Stimulated activated CD4-positive, alpha-beta T cell treated with anti-CD3 and anti-CD28 coated beads, TNF-alpha, amount 100 ng/mL, for 4 hours (primary cell): ENCODE results near the gene AKIRIN2.

Experiments used
- DNase-seq, 3 experiments: peaks; one replicate each; pipeline ENCODE4 v3.0.0-alpha.2; 2020; ENCODE audit warnings: low read depth in 3 of 3

AKIRIN2 gene

DNA sequence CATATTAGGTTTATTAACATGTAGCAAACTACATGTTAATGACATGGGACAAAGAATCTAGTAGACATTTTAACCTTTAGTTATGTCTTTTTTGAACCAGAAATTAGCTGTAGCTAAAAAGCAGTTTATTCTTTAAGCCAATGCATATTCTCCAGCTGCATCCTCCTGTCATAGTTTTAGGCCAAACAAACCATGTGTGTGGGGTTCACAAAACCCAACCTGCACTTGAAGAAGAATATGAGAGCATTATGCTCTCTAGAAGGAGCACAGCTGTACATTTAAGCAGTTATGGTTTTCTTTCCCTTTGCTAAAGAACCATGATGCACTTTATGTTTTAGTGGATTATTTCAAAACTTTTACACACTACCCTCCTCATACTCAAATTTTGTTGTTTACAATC is 46.2 kb downstream of the AKIRIN2 start:
- DNase-seq = no peak

DNA sequence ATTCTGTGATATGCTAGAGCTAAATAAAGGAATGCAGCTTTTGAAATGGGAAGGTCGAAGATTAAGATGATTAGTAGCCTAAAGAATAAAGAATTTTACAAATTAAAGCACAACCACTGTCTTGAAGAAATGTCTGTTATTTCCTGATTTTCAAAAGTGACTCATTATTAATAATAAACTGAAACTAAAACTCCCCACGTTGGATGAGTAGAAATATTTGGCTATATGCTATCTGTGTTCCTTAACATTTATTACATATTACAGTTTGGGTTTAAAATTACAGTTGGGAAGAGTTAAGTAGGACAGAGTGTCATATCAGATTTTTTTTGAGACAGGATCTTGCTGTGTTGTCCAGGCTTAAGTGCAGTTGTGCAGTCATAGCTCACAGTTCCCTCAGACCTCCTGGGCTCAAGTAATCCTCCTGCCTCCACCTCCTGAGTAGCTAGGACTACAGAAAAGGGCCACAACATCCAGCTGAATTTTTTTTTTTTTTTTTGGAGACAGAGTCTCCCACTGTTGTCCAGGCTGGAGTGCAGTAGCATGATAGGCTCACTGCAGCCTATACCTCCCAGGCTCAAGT is 47.1 kb downstream of the AKIRIN2 start:
- no peak for DNase-seq

GRCh38 chr6:87654122-87654521 is 47.9 kb downstream of the AKIRIN2 start:
- DNase-seq = no peak

DNA sequence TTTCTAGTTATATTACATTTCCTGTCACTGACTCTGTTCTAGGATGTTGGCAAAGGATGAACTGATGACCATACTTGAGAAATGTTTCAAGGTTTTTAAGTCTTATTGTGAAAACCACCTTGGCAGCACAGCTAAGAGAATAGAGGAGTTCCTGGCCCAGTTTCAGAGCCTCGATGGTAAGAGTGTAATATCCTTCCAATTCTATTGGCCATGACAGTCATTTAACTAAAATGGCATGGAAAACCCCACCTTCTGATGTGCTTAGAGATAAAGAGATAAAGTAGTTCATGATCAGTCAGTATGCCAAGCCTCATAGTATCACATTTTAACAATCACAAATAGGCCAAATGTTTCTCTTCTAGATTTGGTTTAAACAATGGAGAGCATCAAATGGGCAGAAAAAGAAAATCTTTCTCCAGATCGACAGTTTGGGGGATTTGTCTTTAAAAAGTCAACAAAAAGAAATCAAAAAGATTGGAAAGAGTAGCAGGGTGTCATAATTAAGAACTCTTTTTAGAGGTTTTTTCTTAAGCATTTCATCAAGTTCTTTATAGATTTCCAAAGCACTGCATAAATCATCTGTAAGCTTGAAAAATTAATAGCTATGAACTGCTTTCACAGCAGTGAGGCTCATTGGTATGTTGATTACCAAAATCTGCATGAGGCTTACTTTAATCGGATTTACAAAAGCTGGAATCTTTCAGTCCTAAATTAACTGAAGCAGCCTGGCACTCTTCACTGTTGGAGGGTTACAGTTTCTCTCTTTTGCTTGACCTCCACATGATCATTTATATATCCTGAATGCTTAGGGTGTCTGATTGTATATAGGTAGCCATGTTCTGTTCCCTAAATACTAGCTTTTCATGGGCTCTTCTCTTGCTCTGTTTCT is 48.7 kb downstream of the AKIRIN2 start:
- no peak for DNase-seq

DNA sequence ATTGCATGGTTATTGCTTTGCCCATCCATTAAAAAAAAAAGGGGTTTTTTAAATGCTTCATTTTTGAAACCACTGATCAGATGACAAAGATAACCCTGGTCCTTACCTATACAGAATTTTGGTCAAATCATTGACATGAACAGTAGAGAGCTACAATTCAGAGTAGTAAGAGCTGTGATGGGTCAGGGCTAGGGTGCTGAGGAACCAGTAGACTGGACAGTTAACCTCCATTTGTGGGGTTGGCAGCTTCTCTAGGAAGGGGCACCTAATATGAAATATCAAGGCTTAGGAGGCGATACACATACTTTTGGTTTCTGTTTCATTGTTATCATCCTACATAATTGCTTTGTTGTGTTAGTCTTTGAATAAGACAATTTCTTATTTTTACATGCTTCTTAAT is 57.0 kb downstream of the AKIRIN2 start:
- no peak for DNase-seq

- no peak for DNase-seq
Observed at GRCh38 chr6:87641065-87641692, 60.9 kb downstream of the AKIRIN2 start.

DNA sequence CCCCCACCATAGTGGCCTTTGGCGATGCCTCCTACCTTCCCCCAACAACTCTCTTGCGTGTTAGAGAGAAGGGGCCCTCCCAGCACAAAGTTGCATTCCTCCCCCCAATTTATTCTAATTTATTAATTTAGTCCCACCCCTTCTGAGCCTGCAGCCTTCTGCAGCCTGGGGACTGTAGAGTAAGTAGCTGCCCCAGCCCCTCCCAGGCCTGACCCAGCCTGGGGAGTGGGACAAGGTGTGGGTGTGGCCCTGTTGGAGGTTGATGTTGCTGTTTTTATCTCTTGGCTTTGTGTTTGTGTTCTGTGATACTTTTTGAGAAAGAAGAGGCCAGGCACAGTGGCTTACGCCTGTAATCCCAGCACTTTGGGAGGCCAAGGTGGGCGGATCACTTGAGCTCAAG is 62.7 kb downstream of the AKIRIN2 start:
- no peak for DNase-seq

- no peak for DNase-seq
Observed at GRCh38 chr6:87637106-87637505, 64.9 kb downstream of the AKIRIN2 start.

GRCh38 chr6:87636315-87636714 is 65.7 kb downstream of the AKIRIN2 start:
- DNase-seq = no peak

- no peak for DNase-seq
Observed at GRCh38 chr6:87633851-87634250, 68.2 kb downstream of the AKIRIN2 start.

GRCh38 chr6:87630746-87631145 is 71.3 kb downstream of the AKIRIN2 start:
- no peak for DNase-seq

DNA sequence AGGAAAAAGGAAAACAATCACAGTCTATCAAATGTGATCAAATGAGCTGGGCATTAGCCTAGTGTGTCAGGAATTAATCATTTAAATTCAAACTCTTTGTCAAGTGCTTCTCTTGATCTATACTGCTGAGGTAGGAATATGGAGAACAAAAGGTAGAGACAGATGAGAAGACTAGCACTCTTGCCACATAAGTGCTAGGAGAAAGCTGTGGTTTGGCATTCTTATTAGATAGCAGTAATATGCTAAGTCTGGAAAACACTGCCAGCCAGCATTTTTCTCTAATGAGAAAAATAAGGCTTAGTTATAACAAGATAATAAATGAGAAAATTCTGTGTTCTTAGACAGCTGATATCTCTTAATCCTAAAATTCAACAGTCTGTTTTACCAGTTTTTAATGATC is 73.2 kb downstream of the AKIRIN2 start:
- no peak for DNase-seq

- DNase-seq = no peak
Observed at GRCh38 chr6:87628424-87628823, 73.6 kb downstream of the AKIRIN2 start.
